Skeletal muscle satellite cell (primary cell): ENCODE data around the gene AOPEP.

ENCODE experiments used
- H3K27me3 ChIP-seq: 2 replicates; pipeline ENCODE4 v1.7.0; 2013; ENCODE audit warnings: low read length; ENCODE audit not compliant: control insufficient read depth, insufficient read depth
- H3K36me3 ChIP-seq: 2 replicates; pipeline ENCODE4 v1.7.0; 2013; ENCODE audit warnings: mild to moderate bottlenecking, control low read depth, low read length; ENCODE audit not compliant: insufficient read depth
- H3K4me1 ChIP-seq: 2 replicates; pipeline ENCODE4 v1.7.0; 2013; ENCODE audit warnings: low read length; ENCODE audit not compliant: control insufficient read depth, insufficient read depth
- H3K4me2 ChIP-seq: 2 replicates; pipeline ENCODE4 v1.7.0; 2013; ENCODE audit warnings: mild to moderate bottlenecking, low read length
- H3K4me3 ChIP-seq: 2 replicates; pipeline ENCODE4 v1.7.0; 2013; ENCODE audit warnings: low read length
- H3K9ac ChIP-seq: 2 replicates; pipeline ENCODE4 v1.7.0; 2013; ENCODE audit warnings: mild to moderate bottlenecking, low read depth, low read length, moderate library complexity
- H3K9me3 ChIP-seq: replicated peaks from 2 replicates; pipeline ENCODE4 v1.7.0; 2013; ENCODE audit warnings: mild to moderate bottlenecking, control low read depth, low read length

AOPEP gene

GRCh38 chr9:94976077-94976476 is 249.6 kb downstream of the AOPEP start:
- Histone ChIP-seq H3K36me3 (peaks cover 6% of the 10 kb centered on the region), H3K4me3 (no peak overlapping the region), H3K27me3 (no peaks in the 10 kb centered on the region), H3K4me2 (no peak overlapping the region), H3K9ac (no peak overlapping the region), H3K9me3 (no peaks in the 10 kb centered on the region), H3K4me1 (peaks cover 37% of the 10 kb centered on the region)

- no peak overlapping the region for H3K4me3 ChIP-seq
- no peak overlapping the region for H3K4me2 ChIP-seq
- no peak overlapping the region for H3K9ac ChIP-seq
- peaks cover 6% of the 10 kb centered on the region for H3K36me3 ChIP-seq
- H3K27me3 ChIP-seq = no peaks in the 10 kb centered on the region
- peaks cover 32% of the 10 kb centered on the region for H3K4me1 ChIP-seq
- no peaks in the 10 kb centered on the region for H3K9me3 ChIP-seq
Measured at GRCh38 chr9:94977416-94977815, 250.9 kb downstream of the AOPEP start.

- Histone ChIP-seq H3K9me3 (no peaks in the 10 kb centered on the region), H3K36me3 (peaks cover 13% of the 10 kb centered on the region), H3K4me3 (no peak overlapping the region), H3K4me1 (peaks cover 11% of the 10 kb centered on the region), H3K27me3 (no peaks in the 10 kb centered on the region), H3K9ac (no peak overlapping the region), H3K4me2 (no peak overlapping the region)
Measured at GRCh38 chr9:94979904-94980507, 253.5 kb downstream of the AOPEP start.

GRCh38 chr9:94980947-94981722 is 254.6 kb downstream of the AOPEP start:
- Histone ChIP-seq H3K9ac (no peak overlapping the region), H3K4me3 (no peak overlapping the region), H3K9me3 (no peaks in the 10 kb centered on the region)

GRCh38 chr9:94981723-94982090 is 255.2 kb downstream of the AOPEP start:
- no peaks in the 10 kb centered on the region for H3K4me1 ChIP-seq
- H3K9me3 ChIP-seq = no peaks in the 10 kb centered on the region
- H3K9ac ChIP-seq = no peak overlapping the region
- H3K4me2 ChIP-seq = no peak overlapping the region
- no peak overlapping the region for H3K4me3 ChIP-seq
- no peaks in the 10 kb centered on the region for H3K27me3 ChIP-seq
- H3K36me3 ChIP-seq = peaks cover 13% of the 10 kb centered on the region

More at GRCh38 chr9:94980947-94981722, 254.6 kb downstream of the AOPEP start:
- peaks cover 3% of the 10 kb centered on the region for H3K4me1 ChIP-seq
- H3K36me3 ChIP-seq = peaks cover 13% of the 10 kb centered on the region
- no peaks in the 10 kb centered on the region for H3K27me3 ChIP-seq
- H3K4me2 ChIP-seq = no peak overlapping the region

- H3K9ac ChIP-seq = no peak overlapping the region
- peaks cover 13% of the 10 kb centered on the region for H3K36me3 ChIP-seq
- H3K9me3 ChIP-seq = no peaks in the 10 kb centered on the region
- no peak overlapping the region for H3K4me3 ChIP-seq
- no peak overlapping the region for H3K4me2 ChIP-seq
- no peaks in the 10 kb centered on the region for H3K27me3 ChIP-seq
- H3K4me1 ChIP-seq = no peaks in the 10 kb centered on the region
Measured at GRCh38 chr9:94982211-94982610, 255.7 kb downstream of the AOPEP start.

- H3K36me3 ChIP-seq = peaks cover 19% of the 10 kb centered on the region
- H3K4me3 ChIP-seq = no peak overlapping the region
- no peaks in the 10 kb centered on the region for H3K9me3 ChIP-seq
- no peaks in the 10 kb centered on the region for H3K27me3 ChIP-seq
- H3K4me2 ChIP-seq = no peak overlapping the region
- no peak overlapping the region for H3K9ac ChIP-seq
- H3K4me1 ChIP-seq = no peaks in the 10 kb centered on the region
Measured at GRCh38 chr9:94983552-94983951, 257.1 kb downstream of the AOPEP start.

GRCh38 chr9:94984891-94985476 is 258.5 kb downstream of the AOPEP start:
- Histone ChIP-seq H3K4me3 (no peak overlapping the region), H3K9ac (no peak overlapping the region), H3K27me3 (no peaks in the 10 kb centered on the region), H3K4me2 (no peak overlapping the region), H3K4me1 (no peaks in the 10 kb centered on the region), H3K36me3 (peaks cover 21% of the 10 kb centered on the region), H3K9me3 (no peaks in the 10 kb centered on the region)

- Histone ChIP-seq H3K4me2 (no peak overlapping the region), H3K27me3 (no peaks in the 10 kb centered on the region), H3K4me1 (no peaks in the 10 kb centered on the region), H3K9ac (no peak overlapping the region), H3K4me3 (no peak overlapping the region), H3K9me3 (no peaks in the 10 kb centered on the region), H3K36me3 (peaks cover 16% of the 10 kb centered on the region)
Measured at GRCh38 chr9:94985649-94986048, 259.1 kb downstream of the AOPEP start.

GRCh38 chr9:94987731-94988130 is 261.2 kb downstream of the AOPEP start:
- Histone ChIP-seq H3K9ac (no peak overlapping the region), H3K4me3 (no peak overlapping the region), H3K9me3 (no peaks in the 10 kb centered on the region), H3K36me3 (peaks cover 14% of the 10 kb centered on the region), H3K4me1 (no peaks in the 10 kb centered on the region), H3K4me2 (no peak overlapping the region), H3K27me3 (no peaks in the 10 kb centered on the region)

GRCh38 chr9:94990897-94991561 is 264.5 kb downstream of the AOPEP start:
- Histone ChIP-seq H3K9ac (no peak overlapping the region), H3K36me3 (peaks cover 7% of the 10 kb centered on the region), H3K4me3 (no peak overlapping the region), H3K9me3 (no peaks in the 10 kb centered on the region), H3K4me2 (no peak overlapping the region), H3K4me1 (peaks cover 13% of the 10 kb centered on the region), H3K27me3 (no peaks in the 10 kb centered on the region)
